HG02970 (cell line): ENCODE data around the gene ACTMAP.
"Not testable (repeated sequence)": the region's sequence is repeated elsewhere in the genome, so short reads cannot be mapped to it uniquely, and the experiment has no call there.

ENCODE experiments used
- ATAC-seq: cut with Tn5 transposase; IDR thresholded peaks from one replicate; pipeline ENCODE4 v1.9.1; 2021; ENCODE audit warnings: mild to moderate bottlenecking, moderate library complexity, moderate number of reproducible peaks; ENCODE audit not compliant: unreplicated experiment, low FRiP score

ACTMAP gene

GRCh38 chr19:40750058-40750873 lies at the start of gene ACTMAP:
ACTMAP (minus strand) TSS chr19:40750477; CDS start chr19:40749803, 674 bp downstream.
- peak; percentile 88 for ATAC-seq

- ATAC-seq = no peak
Observed at GRCh38 chr19:40799558-40800338, 49.5 kb upstream of the ACTMAP start.

DNA sequence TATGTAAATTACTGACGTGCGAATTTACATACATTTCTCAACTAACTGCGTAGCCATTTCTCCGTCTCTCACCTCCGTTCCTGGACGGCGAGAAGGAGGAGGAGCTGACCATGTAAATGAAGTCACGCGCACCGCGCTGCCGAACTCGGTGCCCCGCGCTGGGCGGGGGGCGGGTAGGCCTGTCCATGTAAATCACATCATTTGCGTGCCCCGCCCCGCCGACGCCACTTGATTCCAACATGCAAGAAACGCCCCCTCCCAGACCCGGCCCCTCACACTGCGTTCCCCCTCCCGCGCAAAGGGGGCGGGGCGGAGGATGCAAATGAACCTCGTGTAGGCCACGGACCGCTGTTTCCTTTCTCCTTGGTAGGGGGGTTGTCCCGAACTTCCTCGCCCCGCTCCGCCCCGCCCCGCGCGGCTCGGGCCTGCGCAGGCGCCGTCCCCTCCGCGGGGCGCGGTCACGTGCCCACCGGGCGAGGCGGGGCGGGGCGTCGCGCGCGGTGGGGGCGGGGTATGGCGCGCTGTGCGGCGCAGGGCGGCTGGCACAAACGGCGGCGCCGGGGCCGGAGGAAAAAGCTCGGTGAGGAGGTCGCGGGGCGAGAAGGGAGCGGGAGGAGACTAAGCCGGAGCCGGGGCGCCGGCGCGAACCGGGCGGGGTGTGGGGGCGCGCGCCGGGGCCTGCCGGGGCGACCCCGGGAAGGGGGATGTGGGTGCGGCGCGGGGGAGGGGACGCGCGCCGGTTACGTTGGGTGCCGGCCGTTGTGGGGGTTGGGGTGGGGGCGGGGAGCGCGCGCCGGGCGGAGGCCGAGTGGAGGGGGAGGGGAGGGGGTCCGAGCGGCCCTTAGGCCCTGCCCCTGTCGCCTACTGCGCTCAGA lies 48.6 kb upstream of the ACTMAP start, which contains the start of gene EGLN2:
Gene EGLN2 (plus strand): TSS at position 509 of the 875 bp plus-strand sequence. CDS start 1,382 bp downstream, outside the sequence.
- peak; percentile 84 for ATAC-seq

- ATAC-seq = peak; percentile 11
Observed at GRCh38 chr19:40797963-40798682, 47.8 kb upstream of the ACTMAP start.

DNA sequence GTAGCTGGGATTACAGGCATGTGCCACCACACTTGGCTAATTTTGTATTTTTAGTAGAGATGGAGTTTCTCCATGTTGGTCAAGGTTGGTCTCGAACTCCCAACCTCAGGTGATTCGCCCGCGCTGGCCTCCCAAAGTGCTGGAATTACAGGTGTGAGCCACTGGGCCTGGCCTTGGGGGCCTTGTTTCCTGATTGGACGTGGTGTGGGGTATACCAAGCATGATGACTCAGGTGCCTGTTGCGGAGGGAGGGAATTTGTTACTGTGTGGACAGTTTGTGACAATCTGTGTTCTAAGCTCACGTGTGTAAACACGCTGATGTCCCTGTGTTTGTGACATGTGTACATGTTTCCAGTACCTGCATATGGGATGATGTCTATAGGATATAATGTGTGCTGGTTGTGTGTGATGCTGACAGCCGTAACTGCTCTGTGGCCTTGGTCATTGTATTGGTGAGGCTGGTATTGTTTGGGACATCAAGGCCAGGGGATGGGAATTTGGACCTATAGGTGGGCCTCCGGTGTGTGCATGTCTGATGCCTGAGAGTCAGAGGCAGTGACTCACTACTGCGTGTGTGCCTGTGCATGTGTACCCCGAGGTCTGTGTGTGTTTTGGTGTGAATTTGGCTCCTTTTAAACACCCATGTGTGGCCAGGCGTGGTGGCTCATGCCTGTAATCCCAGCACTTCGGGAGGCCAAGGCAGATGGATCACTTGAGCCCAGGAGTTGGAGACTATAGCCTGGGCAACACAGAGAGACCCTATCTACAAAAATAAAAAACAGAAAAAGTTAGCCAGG lies 47.1 kb upstream of the ACTMAP start:
- ATAC-seq = no peak

DNA sequence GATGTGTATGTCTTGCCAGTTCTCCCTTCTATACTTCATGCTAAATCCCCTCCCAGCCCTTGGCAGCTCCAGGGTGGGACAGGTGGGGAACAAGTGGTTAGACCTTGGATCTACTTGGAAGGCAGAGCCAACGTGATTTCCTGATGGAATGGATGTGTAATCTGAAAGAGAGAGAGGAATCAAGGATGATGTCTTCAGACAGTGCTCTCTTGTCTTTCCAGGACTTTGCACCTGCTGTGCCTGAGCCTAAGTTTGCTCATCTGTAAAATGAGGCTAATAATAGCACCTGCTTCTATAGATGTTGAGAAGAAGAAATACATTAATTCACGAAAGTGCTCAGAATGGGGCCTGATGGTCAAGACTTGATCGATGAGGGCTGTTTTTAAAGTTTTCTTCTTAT lies 41.7 kb upstream of the ACTMAP start:
- ATAC-seq = no peak

DNA sequence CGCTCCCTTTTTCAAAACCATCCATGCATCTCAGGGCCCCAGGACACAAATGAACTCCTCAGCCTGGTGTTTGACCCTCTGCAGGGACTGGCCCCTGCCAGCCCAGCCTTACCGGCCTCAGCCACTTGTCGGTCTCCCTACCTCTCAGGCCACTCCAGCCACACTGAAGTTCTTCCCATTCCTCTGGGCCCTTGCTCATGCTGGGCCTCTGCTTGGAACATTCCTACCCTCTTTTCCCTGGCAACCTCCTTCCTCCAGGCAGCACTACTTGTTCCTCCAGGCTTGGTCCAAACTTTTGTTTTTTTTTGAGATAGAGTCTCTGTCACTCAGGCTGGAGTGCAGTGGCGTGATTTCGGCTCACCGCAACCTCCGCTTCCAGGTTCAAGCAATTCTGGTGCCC lies 41.1 kb upstream of the ACTMAP start:
- ATAC-seq = no peak

- ATAC-seq = no peak
Observed at GRCh38 chr19:40786060-40787037, 36.1 kb upstream of the ACTMAP start.

GRCh38 chr19:40785526-40785925 lies 35.2 kb upstream of the ACTMAP start:
- no peak for ATAC-seq

DNA sequence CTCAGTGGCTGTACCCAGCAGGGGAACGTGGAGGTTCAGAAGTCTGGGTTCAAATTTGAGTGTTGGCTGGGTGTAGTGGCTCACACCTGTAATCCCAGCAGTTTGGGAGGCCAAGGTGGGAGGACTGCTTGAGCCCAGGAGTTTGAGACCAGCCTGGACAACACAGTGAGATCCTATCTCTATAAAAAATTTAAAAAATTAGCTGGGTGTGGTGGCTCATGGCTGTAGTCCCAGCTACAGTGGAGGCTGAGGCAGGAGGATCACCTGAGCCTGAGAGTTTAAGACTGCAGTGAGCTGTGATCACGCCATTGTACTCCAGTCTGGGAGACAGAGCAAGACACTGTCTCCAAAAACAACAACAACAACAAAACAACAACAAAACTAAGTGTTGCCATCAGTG lies 33.9 kb upstream of the ACTMAP start:
- ATAC-seq = not testable (repeated sequence)

DNA sequence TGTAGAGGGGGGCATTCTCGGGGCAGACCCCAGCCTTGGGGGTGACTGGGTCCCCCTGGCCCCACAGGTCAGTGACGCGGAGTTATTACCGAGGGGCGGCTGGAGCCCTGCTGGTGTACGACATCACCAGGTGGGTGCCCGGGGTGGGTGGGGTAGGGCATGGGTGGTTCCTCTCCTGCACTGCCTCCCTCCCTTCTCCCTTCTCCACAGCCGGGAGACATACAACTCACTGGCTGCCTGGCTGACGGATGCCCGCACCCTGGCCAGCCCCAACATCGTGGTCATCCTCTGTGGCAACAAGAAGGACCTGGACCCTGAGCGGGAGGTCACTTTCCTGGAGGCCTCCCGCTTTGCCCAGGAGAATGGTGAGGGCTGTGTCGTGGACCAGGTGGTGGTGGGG lies 33.4 kb upstream of the ACTMAP start:
- ATAC-seq = no peak

DNA sequence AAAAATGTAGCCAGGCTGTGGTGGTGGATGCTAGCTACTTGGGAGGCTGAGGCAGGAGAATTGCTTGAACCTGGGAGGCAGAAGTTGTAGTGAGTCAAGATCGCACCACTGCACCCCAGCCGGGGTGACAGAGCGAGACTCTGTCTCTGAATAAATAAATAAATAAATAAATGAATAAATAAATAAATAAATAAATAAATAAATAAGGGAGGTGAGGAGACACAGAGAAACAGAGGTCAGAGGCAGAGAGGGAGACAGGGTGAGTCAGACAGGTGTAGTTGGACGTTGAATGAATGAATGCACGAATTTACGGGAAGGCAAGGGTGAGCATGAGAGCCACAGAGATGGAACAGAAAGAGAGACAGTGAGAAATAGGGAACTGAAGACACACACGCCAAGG lies 30.9 kb upstream of the ACTMAP start:
- ATAC-seq = no peak

- ATAC-seq = no peak
Observed at GRCh38 chr19:40780582-40780981, 30.3 kb upstream of the ACTMAP start.

- no peak for ATAC-seq
Observed at GRCh38 chr19:40778706-40779284, 28.5 kb upstream of the ACTMAP start.

- peak; percentile 67 for ATAC-seq
Observed at GRCh38 chr19:40777937-40778705, 27.8 kb upstream of the ACTMAP start, which contains the start of gene RAB4B. RAB4B (plus strand) TSS chr19:40778247; CDS start chr19:40778376, 129 bp downstream.

DNA sequence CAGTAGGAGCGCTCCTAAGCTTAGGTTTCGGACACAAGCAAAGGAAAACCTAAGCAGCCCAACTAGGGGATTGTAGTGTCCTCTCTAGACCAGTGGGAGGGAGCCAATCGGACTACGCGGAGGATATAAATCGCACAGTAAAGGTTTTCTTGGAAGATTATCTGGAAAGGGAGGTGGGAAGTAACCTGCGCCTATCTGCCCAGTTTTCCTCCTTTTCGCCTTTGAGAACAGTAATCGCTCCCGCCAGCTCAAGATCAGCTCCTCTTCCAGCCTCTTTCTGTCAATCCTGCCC lies 27.3 kb upstream of the ACTMAP start:
- no peak for ATAC-seq
